IMR-90 (cell line): ENCODE results near the gene USF1.

ENCODE experiments used
- BHLHE40 ChIP-seq: fragments of 150-350 bp; IDR thresholded peaks from 2 replicates; pipeline ENCODE4 v1.6.1; 2016; ENCODE audit warnings: mild to moderate bottlenecking, low read depth, low read length
- CHD1 ChIP-seq: IDR thresholded peaks from 2 replicates; pipeline ENCODE4 v1.6.1; 2012; ENCODE audit warnings: low read depth, low read length, improper control_type of control experiment
- ELK1 ChIP-seq: fragments of 150-350 bp; IDR thresholded peaks from 2 replicates; pipeline ENCODE4 v1.6.1; 2016; ENCODE audit warnings: low read depth, mild to moderate bottlenecking, low read length, moderate library complexity, borderline replicate concordance
- FOS ChIP-seq: fragments of 150-350 bp; IDR thresholded peaks from 2 replicates; pipeline ENCODE4 v1.6.1; 2016; ENCODE audit warnings: low read depth, low read length
- MAFK ChIP-seq: IDR thresholded peaks from 2 replicates; pipeline ENCODE4 v1.6.1; 2012; ENCODE audit warnings: low read depth, low read length, improper control_type of control experiment
- MAZ ChIP-seq: IDR thresholded peaks from 2 replicates; pipeline ENCODE4 v1.6.1; 2012; ENCODE audit warnings: low read depth, mild to moderate bottlenecking, low read length, improper control_type of control experiment, moderate library complexity, borderline replicate concordance
- MXI1 ChIP-seq: IDR thresholded peaks from 2 replicates; pipeline ENCODE4 v1.6.1; 2012; ENCODE audit warnings: low read depth, mild to moderate bottlenecking, low read length, moderate library complexity, borderline replicate concordance
- POLR2A ChIP-seq: IDR thresholded peaks from 2 replicates; pipeline ENCODE4 v1.6.1; 2012; ENCODE audit warnings: mild to moderate bottlenecking, low read depth, low read length
- RAD21 ChIP-seq: IDR thresholded peaks from 2 replicates; pipeline ENCODE4 v1.6.1; 2012; ENCODE audit warnings: low read length, improper control_type of control experiment
- RCOR1 ChIP-seq: IDR thresholded peaks from 2 replicates; pipeline ENCODE4 v1.6.1; 2012; ENCODE audit warnings: mild to moderate bottlenecking, low read length, improper control_type of control experiment; ENCODE audit not compliant: insufficient replicate concordance
- RFX5 ChIP-seq: IDR thresholded peaks from 2 replicates; pipeline ENCODE4 v1.8.0; 2012; ENCODE audit warnings: low read depth, mild to moderate bottlenecking, low read length, moderate library complexity
- USF2 ChIP-seq: fragments of 150-350 bp; IDR thresholded peaks from 2 replicates; pipeline ENCODE4 v1.6.1; 2017; ENCODE audit warnings: mild to moderate bottlenecking, antibody characterized with exemption, low read length, low read depth
- TF ChIP-seq, protein P1 (sequence below): conservative IDR thresholded peaks from 2 replicates; pipeline ENCODE4 v1.5.1; 2012; ENCODE audit warnings: mild to moderate bottlenecking, low read depth, low read length, improper control_type of control experiment

GRCh38 chr1:160997323-160998038, 48.3 kb downstream of the USF1 start:
- TF ChIP-seq MAFK (no peak), USF2 (no peak), FOS (no peak), BHLHE40 (no peak), ELK1 (no peak), CHD1 (no peak), POLR2A (no peak), RAD21 (peak; percentile 62), RCOR1 (no peak), MAZ (no peak), MXI1 (no peak), RFX5 (no peak)
- TF ChIP-seq, protein P1, sequence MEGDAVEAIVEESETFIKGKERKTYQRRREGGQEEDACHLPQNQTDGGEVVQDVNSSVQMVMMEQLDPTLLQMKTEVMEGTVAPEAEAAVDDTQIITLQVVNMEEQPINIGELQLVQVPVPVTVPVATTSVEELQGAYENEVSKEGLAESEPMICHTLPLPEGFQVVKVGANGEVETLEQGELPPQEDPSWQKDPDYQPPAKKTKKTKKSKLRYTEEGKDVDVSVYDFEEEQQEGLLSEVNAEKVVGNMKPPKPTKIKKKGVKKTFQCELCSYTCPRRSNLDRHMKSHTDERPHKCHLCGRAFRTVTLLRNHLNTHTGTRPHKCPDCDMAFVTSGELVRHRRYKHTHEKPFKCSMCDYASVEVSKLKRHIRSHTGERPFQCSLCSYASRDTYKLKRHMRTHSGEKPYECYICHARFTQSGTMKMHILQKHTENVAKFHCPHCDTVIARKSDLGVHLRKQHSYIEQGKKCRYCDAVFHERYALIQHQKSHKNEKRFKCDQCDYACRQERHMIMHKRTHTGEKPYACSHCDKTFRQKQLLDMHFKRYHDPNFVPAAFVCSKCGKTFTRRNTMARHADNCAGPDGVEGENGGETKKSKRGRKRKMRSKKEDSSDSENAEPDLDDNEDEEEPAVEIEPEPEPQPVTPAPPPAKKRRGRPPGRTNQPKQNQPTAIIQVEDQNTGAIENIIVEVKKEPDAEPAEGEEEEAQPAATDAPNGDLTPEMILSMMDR, result peak; percentile 65
